Gastrocnemius medialis (tissue), 4 donors: Measurements from ENCODE around the gene HMGCS2.

Experiments used
- CTCF ChIP-seq, 5 experiments: fragments of 450-650 bp in 3 of 5; fragments of 200-600 bp in 2 of 5; sonication (generic) in 2 of 5; IDR thresholded peaks in 4 of 5; conservative IDR thresholded peaks in 1 of 5; 1 replicate in 4 of 5; 2 replicates in 1 of 5; pipeline ENCODE4 v1.5.1; 2016 to 2019; ENCODE audit warnings: antibody characterized with exemption in 5 of 5, mild to moderate bottlenecking in 3 of 5, moderate library complexity in 3 of 5
- POLR2A ChIP-seq, 2 donors: fragments of 450-650 bp; IDR thresholded peaks; one replicate each; pipeline ENCODE4 v1.6.1; 2017; ENCODE audit warnings: antibody characterized with exemption in 2 of 2, mild to moderate bottlenecking in 2 of 2, moderate library complexity in 2 of 2

DNA sequence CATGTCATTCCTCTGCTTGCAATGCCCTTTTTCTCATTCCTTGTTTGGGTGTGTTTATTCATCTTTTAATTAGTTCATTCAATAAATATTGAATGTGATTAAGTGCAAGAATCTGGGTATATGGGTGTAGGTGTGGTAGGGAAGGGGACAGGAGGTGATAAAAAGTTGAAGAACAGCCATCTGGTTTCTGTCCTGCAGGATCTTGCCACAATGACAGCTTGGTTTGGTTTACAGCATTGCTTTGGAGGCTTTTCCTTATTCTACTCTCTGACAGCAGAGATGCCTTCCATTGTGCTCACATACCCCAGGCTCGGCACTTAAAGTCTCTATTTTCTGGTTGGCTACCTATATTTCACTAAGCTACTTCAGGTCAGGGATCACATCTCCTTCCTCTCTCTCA, 45.6 kb upstream of the HMGCS2 start:
- TF ChIP-seq CTCF (IDR thresholded peaks at IDR 0.05 in 4 of 5, conservative IDR thresholded peaks at IDR 0.05 in 1 of 5): no peak
- TF ChIP-seq POLR2A (IDR thresholded peaks at IDR 0.05): no peak
